ENCODE results near the gene ITGA3. TPM values are rescaled to one million over a fixed set of nuclear protein-coding genes. Genes with fewer than 3 reads are reported as not detected.

The ITGA3 gene
- total RNA-seq, 1 donor from 2014 or later = 222 TPM

- Histone ChIP-seq H3K27ac (no peak overlapping the region), H3K27me3 (no peaks in the 10 kb centered on the region), H3K4me1 (peaks cover 21 to 28% of the 10 kb centered on the region in 2 donors), H3K4me3 (no peak overlapping the region), H3K36me3 (peaks cover 0 to under 1% of the 10 kb centered on the region in 2 donors), H3K9me3 (no peaks in the 10 kb centered on the region)
- no peak for TF ChIP-seq CTCF (IDR thresholded peaks at IDR 0.05)
- no peak for DNase-seq (ENCODE audit: low spot score in 2 of 2)
- intact Hi-C loops (cut with DNase I) = loop anchor here (2.0 to 5.0 kb wide), 3 partner anchors 45 to 182 kb away; no protein-coding TSS in a partner anchor
Observed at GRCh38 chr17:50115756-50116155, 59.8 kb downstream of the ITGA3 start.

DNA sequence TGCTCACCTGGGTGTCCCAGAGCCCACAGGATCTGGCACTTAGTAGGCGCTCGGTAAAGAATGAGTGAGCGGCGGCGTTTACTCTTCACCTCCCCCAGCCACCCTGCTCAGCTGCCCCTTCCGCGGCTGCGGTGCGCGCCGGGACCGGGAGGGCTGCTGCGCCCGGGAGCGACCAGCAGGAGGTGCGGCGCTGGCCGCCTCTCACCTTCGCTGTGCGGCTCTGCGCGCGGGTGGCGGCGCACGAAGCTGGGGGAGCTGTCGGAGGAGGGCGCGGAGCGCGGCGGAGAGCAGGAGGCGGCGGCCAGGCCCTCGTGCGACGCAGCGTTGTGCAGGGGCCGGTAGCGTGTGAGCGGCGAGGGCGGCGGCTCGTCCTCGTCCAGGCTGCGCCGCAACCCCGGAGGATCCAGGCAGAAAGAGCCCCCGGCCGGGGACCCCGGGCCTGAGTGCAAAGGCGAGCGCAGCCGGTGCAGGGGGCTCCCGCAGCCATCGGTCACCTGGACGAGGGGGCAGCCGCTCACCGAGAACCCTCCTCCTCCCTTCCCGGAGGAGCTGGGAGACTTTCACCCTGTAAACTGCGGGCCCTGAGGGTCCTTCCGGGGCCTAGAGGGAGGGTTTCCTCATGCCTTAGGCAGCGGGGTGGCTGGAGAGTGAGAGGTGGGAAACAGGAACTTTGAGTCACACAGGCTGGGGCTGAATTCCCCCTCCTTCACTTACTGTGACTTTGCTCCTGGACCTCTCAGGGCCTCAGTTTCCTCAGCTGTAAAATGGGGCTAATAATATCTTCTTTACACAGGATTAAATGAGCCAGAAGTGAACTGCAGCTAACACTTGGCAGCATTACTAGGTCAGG, 61.5 kb downstream of the ITGA3 start:
- Histone ChIP-seq H3K27ac (no peak overlapping the region), H3K4me3 (peak overlapping the region; percentile 44 to 48)

GRCh38 chr17:50118076-50118827, 62.3 kb downstream of the ITGA3 start:
- no peak for DNase-seq (ENCODE audit: low spot score in 2 of 2)
- Histone ChIP-seq H3K4me1 (peaks cover 8% of the 10 kb centered on the region in 2 donors), H3K9me3 (no peaks in the 10 kb centered on the region), H3K36me3 (no peaks in the 10 kb centered on the region), H3K27me3 (no peaks in the 10 kb centered on the region), H3K27ac (no peak overlapping the region), H3K4me3 (no peak overlapping the region)
- intact Hi-C loops (cut with DNase I) = loop anchor here (5.0 kb wide), 1 partner anchor 179 kb away; no protein-coding TSS in a partner anchor
- no peak for TF ChIP-seq CTCF (IDR thresholded peaks at IDR 0.05)

More for the DNA sequence above, 61.5 kb downstream of the ITGA3 start:
- no peaks in the 10 kb centered on the region for H3K9me3 ChIP-seq
- peaks cover 10 to 14% of the 10 kb centered on the region in 2 donors for H3K4me1 ChIP-seq
- DNase-seq (ENCODE audit: low spot score in 2 of 2) = peak in 1 of 2 donors; percentile 82
- intact Hi-C loops (cut with DNase I) = loop anchor here (1.0 to 5.0 kb wide), 4 partner anchors 14 to 180 kb away; no protein-coding TSS in a partner anchor
- no peaks in the 10 kb centered on the region for H3K27me3 ChIP-seq
- peak; percentile 70 to 92 (median 77) for TF ChIP-seq CTCF (IDR thresholded peaks at IDR 0.05)
- no peaks in the 10 kb centered on the region for H3K36me3 ChIP-seq

DNA sequence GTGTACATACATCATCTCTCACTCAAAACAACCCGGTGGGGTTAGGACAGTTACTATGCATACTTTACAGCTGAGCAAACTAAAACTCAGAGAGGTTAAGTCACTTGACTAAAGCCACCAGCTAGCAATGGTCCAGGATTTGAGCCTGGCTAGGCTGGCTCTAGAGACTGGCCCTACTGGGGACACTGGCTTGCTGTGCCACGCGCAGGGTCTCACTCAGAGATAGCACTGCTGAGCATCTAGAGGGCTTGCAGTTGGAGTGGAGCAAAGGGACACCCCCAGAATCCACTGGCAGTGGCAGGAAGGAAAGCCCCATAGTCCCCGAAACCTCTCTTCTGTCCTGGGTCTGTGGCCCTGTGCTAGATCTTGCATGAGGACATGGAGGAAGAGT, 62.9 kb downstream of the ITGA3 start:
- intact Hi-C loops (cut with DNase I) = loop anchor here (5.0 kb wide), 1 partner anchor 178 kb away; no protein-coding TSS in a partner anchor
- no peak overlapping the region for H3K4me3 ChIP-seq
- DNase-seq (ENCODE audit: low spot score in 2 of 2) = no peak
- TF ChIP-seq CTCF (IDR thresholded peaks at IDR 0.05) = no peak
- peaks cover 8% of the 10 kb centered on the region in 2 donors for H3K4me1 ChIP-seq
- H3K27me3 ChIP-seq = no peaks in the 10 kb centered on the region
- H3K27ac ChIP-seq = no peak overlapping the region
- no peaks in the 10 kb centered on the region for H3K9me3 ChIP-seq
- H3K36me3 ChIP-seq = no peaks in the 10 kb centered on the region

DNA sequence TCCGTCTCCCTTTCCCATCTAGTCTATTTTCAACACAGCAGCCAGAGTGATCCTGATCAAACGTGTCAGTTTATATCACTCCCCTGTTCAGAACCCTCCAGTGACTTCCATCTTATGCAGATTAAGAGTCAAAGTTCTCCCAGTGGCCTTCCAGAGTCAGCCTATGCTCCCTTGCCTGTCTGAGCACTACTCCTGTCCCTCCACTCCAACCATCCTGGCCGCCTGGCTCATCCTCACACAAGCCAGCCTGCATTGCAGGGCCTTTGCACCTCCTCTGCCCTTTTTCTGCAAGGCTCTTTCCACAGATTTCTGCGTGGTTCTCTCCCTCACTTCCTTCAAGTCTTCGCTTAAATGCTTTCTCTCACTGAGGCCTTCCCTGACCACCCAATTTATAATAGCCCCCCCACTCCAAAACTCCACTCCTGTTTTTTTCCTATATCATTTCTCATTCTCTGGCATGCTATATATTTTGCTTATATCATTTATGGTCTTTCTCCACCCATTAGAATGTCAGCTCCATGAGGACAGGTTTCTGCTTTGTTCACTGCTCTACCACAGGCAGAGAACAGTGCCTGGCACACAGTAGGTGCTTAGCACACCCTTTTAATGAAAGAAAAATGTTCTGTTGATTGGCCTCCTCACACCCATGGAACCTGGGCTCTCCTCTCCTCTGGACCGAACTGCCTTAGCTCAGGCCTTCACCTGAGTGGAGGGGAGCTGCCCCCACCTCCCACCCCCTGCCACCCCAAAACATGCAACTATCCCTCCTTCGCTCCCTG, 64.8 kb downstream of the ITGA3 start:
- no peak overlapping the region for H3K4me3 ChIP-seq
- no peak overlapping the region for H3K27ac ChIP-seq
- H3K36me3 ChIP-seq = no peaks in the 10 kb centered on the region
- H3K4me1 ChIP-seq = peaks cover 8% of the 10 kb centered on the region in 2 donors
- TF ChIP-seq CTCF (IDR thresholded peaks at IDR 0.05) = no peak
- H3K9me3 ChIP-seq = no peaks in the 10 kb centered on the region
- no peaks in the 10 kb centered on the region for H3K27me3 ChIP-seq
- no peak for DNase-seq (ENCODE audit: low spot score in 2 of 2)
- intact Hi-C loops (cut with DNase I) = no loop called here
